T-helper 1 cell (primary cell): ENCODE results near the gene AXL.
"Not testable (repeated sequence)": the region's sequence is repeated elsewhere in the genome, so short reads cannot be mapped to it uniquely, and the experiment has no call there.

Source experiments
- DNase-seq, 5 donors: peaks; one replicate each; pipeline ENCODE4 v3.0.0-alpha.2; 2012 to 2020
- total RNA-seq, 4 donors: gene quantifications; one replicate each; lab custom pipeline; 2026; lab: John Stamatoyannopoulos, UW

The AXL gene
- total RNA-seq = 0.08 to 0.46 (median 0.25) reads per million in 4 donors

- no peak for DNase-seq
These were observed at the start of gene AXL for GRCh38 chr19:41218615-41219507. Gene AXL (plus strand): TSS chr19:41219223. CDS start chr19:41219393, 170 bp downstream.

GRCh38 chr19:41172297-41173164 is 46.5 kb upstream of the AXL start:
- no peak for DNase-seq

DNA sequence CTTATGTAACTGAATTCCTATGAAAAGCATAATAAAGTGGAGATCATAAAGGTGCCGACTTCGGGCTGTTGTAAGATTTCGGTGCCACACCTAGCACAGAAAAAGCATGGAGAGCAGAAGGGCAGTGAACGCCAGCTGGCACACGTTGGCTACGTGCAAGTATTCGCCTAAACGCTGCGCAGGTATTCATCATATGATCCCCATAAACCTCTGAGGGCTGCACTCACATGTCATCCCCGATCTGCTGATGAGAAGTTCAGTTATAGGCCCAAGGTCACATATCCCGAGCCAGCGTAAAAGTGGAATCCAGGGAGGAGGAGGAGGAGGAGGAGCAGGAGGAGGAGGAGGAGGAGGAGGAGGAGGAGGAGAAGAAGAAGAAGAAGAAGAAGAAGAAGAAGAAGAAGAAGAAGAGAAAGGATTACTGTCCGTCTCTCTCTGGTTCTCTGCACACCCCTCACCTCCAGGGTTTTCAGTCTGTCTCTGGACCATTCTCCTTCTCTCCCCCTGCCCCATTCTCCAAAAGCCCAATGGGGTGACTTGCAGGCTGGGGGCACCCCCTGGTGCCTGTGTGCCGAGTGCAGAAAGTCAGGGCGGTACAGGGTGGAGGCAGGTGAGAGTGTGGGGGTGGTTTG is 44.6 kb upstream of the AXL start:
- no peak for DNase-seq

DNA sequence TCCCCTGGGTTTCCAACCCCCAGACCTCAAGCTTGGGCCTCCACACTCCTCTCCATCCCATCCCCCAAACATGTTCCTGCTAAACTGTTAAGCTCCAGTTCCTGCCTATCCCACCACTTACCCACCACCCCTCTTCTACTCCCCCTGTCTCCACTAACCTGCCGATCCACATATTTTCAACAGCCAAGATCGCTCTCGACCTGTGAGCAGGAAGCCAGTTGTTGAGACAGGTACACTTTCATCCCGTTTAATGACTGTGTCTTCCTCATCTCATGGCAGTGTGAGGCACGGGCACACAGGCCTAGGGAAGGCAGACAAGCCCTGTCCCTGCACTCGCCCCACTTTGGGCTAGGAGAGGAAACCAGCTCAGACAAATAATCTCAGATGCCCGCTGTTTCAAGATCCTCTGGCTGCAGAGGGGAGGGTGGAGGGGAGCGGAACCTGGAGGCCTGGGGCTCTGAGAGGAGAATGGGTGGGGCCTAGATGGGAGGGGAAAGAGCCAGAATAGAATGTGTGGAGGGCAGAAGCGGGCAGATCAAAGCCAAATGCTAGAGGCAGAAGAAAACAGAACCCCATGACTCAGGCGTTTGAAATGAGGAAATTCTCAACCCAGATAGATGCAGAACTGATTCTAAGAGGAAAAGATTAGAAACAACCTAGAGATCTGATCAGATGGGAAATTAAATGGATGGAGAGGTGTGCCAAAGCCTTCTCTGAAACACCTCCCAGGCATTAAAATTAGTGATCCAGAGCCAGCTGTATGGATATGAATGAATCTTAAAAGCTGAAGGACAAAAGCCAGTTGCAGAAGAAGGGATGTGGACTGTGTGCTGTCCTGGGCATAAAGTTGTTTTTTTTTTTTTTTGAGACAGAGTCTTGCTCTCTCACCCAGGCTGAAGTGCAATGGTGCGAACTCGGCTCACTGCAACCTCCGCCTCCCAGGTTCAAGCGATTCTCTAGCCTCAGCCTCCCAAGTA is 42.9 kb upstream of the AXL start:
- no peak for DNase-seq

DNA sequence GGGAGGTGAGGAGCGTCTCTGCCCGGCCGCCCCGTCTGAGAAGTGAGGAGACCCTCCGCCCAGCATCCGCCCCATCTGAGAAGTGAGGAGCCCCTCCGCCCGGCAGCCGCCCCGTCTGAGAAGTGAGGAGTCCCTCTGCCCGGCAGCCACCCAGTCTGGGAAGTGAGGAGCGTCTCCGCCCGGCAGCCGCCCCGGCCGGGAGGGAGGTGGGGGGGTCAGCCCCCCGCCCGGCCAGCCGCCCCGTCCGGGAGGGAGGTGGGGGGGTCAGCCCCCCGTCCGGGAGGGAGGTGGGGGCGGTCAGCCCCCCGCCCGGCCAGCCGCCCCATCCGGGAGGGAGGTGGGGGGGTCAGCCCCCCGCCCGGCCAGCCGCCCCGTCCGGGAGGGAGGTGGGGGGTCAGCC is 38.9 kb upstream of the AXL start:
- DNase-seq = not testable (repeated sequence)

DNA sequence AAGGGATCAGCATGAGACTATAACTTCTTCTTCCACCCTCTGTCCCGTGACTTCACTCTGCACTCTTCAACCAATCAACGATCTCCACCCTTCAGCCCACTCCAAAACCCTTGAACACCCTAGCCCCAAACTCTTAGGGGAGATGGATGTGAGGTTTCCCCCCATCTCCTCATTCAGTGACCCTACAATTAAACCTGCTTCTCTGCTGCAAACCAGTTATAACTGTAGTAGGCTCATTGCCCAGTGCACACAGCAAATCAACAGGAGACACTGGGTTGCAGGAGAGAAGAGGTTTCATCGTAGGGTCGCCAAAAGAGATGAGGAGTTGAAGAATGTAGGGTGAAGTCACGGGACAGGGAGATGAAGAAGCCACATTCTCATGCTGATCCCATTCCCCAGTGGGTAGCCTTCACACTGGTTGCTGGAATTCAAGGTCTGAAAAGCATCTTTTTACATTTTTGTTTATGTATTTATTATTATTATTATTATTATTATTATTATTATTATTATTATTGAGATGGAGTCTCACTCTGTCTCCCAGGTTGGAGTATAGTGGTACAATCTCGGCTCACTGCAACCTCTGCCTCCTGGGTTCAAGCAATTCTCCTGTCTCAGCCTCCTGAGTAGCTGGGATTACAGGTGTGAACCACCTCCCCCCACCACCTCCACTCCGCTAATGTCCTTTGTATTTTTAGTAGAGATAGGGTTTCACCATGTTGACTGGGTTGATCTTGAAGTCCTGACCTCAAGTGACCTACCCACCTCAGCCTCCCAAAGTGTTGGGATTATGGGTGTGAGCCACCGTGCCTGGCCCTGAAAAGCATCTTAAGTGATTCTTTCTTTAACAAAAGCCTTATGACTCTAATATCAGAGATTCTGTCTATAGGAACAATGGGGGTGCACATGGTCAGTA is 31.8 kb upstream of the AXL start:
- DNase-seq = no peak

DNA sequence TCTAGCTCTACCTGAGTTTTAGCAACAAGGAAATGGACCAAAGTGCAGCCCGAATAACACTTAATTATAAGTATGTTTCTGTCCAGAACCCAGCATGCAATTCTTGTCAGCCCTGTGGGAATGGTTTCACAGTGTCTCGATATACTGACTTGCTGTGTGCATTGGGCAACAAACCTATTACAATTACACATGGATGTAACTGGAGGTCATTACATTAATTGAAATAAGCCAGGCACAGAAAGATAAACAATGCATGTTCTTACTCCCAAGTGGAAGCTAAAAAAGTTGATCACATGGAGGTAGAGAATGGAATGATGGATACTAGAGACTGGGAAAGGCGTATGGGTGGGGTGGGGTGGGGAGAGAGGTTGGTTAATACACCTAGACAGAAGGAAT is 31.1 kb upstream of the AXL start:
- DNase-seq = no peak

- no peak for DNase-seq
These were observed 29.5 kb upstream of the AXL start for GRCh38 chr19:41189425-41190065.

DNA sequence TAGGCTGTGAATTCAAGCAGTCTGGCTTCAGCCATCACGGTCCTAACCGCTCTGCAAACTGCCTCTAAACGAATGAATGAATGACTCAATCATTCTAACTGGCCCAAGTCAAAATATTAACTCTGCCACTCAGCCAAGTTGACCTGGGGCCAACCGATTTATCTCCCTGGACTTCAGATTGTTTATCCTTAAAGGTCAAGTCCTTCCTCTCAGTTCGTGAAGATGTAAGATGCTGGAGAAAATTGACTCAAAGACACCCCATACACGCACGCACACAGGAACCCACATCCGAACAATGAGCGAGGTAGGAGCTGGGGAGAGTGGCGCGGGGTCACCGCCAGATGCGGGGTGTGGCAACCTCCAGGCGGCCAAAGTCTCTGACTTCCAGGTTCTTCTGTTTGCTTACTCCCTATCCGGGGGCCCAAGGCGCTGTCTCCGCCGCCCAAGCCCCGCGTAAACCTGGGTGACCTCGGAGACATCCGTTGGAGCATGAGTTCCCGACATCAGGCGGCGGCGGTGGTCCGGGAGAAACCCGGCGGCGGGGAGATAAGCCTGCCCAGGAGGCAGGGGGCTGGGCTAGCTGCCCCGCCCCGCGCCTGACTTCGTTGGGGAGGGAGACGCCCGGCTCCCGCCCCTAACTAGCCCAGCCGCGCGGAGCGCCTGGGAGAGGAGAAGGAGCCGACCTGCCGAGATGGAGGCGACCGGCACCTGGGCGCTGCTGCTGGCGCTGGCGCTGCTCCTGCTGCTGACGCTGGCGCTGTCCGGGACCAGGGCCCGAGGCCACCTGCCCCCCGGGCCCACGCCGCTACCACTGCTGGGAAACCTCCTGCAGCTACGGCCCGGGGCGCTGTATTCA is 26.2 kb upstream of the AXL start, which contains the start of gene CYP2S1:
Gene CYP2S1 (plus strand): TSS at position 646 of the 856 bp plus-strand sequence. CDS start 46 bp downstream, at position 692.
- peak in 1 of 5 donors; percentile 16 for DNase-seq

DNA sequence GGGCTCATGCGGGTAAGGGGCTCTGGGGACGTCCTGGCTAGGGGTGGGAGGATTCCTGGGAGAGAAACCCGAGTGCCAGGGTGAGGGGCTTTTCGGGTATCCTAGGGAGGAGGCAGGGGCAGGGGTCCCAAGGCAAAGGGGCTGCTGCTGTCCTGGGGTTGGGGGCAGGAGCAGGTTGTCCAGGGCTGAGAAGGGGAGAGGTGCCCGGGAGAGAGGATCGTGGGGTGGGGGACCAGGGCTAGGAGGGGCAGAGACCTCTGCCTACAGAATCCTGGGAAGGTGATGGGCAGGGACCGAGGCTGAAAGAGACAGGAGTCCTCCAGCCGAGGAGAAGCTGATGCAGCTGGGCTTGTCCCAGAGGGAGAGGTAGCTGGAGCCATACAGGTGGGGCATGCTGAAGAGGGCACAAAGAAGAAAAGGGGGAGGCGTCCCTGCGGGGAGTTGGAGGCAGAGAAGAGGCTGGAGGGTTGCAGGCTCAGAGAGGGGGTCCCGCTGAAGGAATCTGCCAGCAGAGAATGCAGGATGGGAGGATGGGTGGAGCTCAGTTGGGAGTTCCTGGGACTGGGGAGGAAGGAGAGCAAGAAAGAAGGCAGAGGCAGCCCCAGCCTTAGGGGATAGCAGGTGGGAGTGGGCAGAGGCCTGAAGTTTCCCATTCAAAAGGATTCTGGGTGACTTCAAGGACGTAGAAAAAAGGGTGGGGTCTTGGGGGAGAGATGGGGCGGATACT is 25.4 kb upstream of the AXL start:
- DNase-seq = no peak

- no peak for DNase-seq
These were observed 24.9 kb upstream of the AXL start for GRCh38 chr19:41194157-41194552.

DNA sequence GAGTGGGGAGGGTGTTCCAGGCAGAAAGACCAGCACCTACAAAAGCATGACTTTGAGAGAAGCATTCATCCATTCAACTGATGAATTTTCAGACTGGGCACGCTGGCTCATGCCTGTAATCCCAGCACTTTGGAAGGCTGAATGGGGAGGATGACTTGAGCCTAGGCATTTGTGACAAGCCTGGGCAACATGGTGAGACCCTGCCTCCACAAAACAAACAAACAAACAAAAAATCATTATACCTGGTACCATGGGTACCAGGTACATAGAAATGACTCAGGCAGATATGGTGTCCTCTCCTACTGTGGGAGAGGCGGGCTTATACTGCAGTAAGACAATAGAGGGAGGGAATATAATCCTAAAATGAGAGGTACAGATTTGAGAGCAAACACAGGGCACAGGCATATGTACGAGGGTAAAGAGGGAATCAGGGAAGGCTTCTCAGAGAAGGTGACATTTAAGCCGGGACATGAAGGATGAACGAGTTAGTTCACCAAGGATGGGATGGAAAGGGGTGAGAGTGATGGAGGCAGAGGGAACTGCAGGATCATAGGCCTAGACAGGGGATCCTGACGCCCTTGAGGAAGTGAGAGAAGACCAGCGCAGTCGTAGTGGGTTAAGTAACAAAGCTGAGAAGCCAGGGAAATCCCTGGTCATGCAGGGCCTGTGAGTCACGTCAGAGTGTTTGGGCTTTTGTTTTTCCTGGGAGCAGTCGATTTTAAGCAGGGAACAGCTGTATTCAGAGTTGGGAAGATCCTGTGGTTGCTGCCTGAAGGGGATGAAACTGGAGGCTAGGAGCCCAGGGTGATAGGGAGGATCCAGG is 23.1 kb upstream of the AXL start:
- no peak for DNase-seq

GRCh38 chr19:41198559-41198958 is 20.5 kb upstream of the AXL start:
- DNase-seq = no peak

DNA sequence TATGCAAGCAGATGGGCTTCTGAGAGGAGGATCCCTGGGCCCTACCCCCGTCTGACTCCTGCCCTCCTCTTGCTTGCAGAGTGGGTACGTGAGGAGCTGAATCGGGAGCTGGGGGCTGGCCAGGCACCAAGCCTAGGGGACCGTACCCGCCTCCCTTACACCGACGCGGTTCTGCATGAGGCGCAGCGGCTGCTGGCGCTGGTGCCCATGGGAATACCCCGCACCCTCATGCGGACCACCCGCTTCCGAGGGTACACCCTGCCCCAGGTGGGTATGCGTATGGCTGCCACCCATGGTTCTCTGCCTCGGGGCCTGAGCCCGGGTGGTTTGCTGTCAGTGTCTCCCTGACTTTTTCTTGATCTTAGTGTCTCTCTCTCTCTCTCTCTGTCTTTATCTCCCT is 15.7 kb upstream of the AXL start:
- DNase-seq = no peak

- peak; percentile 70 to 85 (median 77) for DNase-seq
These were observed 14.7 kb upstream of the AXL start for GRCh38 chr19:41204338-41204737.

GRCh38 chr19:41205995-41206394 is 13.0 kb upstream of the AXL start:
- DNase-seq = no peak

- DNase-seq = no peak
These were observed 12.6 kb upstream of the AXL start for GRCh38 chr19:41206456-41206855.
